K562 (cell line): ENCODE measurements around the gene DPEP1. TPM values are rescaled to one million over a fixed set of nuclear protein-coding genes. Genes with fewer than 3 reads are reported as not detected.
A peak's percentile ranks its signal among the peaks of the same experiment; 100 is the strongest.

ENCODE experiments used
- ATAC-seq: fragments of 200-7000 bp; cut with Tn5 transposase; 3 replicates; pipeline ENCODE4 v1.9.1; 2020; ENCODE audit warnings: moderate library complexity
- BruUV-seq: library from RNA; stranded (reverse); fragments of 400-500 nt; replicated peaks from 2 replicates; lab custom pipeline; 2021; lab: Mats Ljungman, UMichigan
- CTCF ChIA-PET: fragments of 300-600 bp; formaldehyde crosslinking; extraction: SDS; loops from one replicate; lab custom pipeline; 2021; ENCODE audit warnings: low intra/inter-chr PET ratio; lab: Yijun Ruan, JAX
- POLR2A ChIA-PET: fragments of 300-600, 350-650 bp; sonication (Branson Sonifier 250); formaldehyde crosslinking; extraction: SDS; loops from one replicate; lab custom pipeline; 2021; ENCODE audit warnings: antibody characterized with exemption, inconsistent platforms; lab: Yijun Ruan, JAX
- DNase-seq, 4 experiments: peaks; one replicate each; pipeline versions ENCODE4 v3.0.0 to v3.0.0-alpha.2; 2011 to 2018; ENCODE audit warnings: low spot score in 3 of 4, mixed read lengths in 3 of 4; ENCODE audit errors: extremely low read depth in 1 of 4
- FAIRE-seq: peaks from 2 replicates; lab custom pipeline; 2011; peaks lifted over from hg19 to GRCh38; lab: Jason Lieb, UNC
- H2AFZ ChIP-seq: 2 replicates; pipeline ENCODE4 v1.6.0; 2011; ENCODE audit warnings: low read depth, low read length, control low read depth, inconsistent platforms
- H3K27ac ChIP-seq: fragments of 200-600 bp; 3 replicates; pipeline ENCODE4 v1.8.0; 2011; ENCODE audit warnings: low read depth, mild to moderate bottlenecking, control low read depth, inconsistent platforms, low read length, moderate library complexity, mixed read lengths; ENCODE audit errors: extremely low read depth
- H3K27me3 ChIP-seq, 2 experiments: fragments of 300-600 bp in 1 of 2; 2 replicates in 1 of 2; 3 replicates in 1 of 2; pipeline versions ENCODE4 v1.6.0 to v1.8.0; 2011; ENCODE audit warnings: inconsistent platforms in 2 of 2, low read length in 2 of 2, mild to moderate bottlenecking in 1 of 2, mixed read lengths in 1 of 2, moderate library complexity in 1 of 2; ENCODE audit not compliant: control insufficient read depth in 2 of 2, insufficient read depth in 2 of 2
- H3K36me3 ChIP-seq: fragments of 300-600 bp; 3 replicates; pipeline ENCODE4 v1.8.0; 2011; ENCODE audit warnings: mild to moderate bottlenecking, low read length, inconsistent platforms; ENCODE audit not compliant: control insufficient read depth, insufficient read depth
- H3K4me1 ChIP-seq, 2 experiments: fragments of 200-600 bp in 1 of 2; replicated peaks in 1 of 2; 2 replicates in 1 of 2; 3 replicates in 1 of 2; pipeline versions ENCODE4 v1.5.1 to v1.8.0; 2011; ENCODE audit warnings: inconsistent platforms in 2 of 2, low read length in 2 of 2, mild to moderate bottlenecking in 1 of 2, mixed read lengths in 1 of 2, moderate library complexity in 1 of 2; ENCODE audit not compliant: control insufficient read depth in 2 of 2, insufficient read depth in 2 of 2
- H3K4me2 ChIP-seq: 2 replicates; pipeline ENCODE4 v1.6.1; 2011; ENCODE audit warnings: low read length, control low read depth, inconsistent platforms, mixed read lengths; ENCODE audit not compliant: insufficient read depth
- H3K4me3 ChIP-seq: fragments of 200-600 bp; sonication (generic), shearing (Covaris generic); 2 replicates; pipeline ENCODE4 v1.5.1; 2016; ENCODE audit warnings: control low read depth, inconsistent platforms
- H3K79me2 ChIP-seq: fragments of 200-600 bp; 3 replicates; pipeline ENCODE4 v1.8.0; 2011; ENCODE audit warnings: low read length, inconsistent platforms; ENCODE audit not compliant: control insufficient read depth, insufficient read depth
- H3K9ac ChIP-seq, 2 experiments: 2 replicates each; pipeline versions ENCODE4 v1.6.0 to v1.6.1; 2011; ENCODE audit warnings: low read depth in 2 of 2, low read length in 2 of 2, control low read depth in 1 of 2, inconsistent platforms in 1 of 2, mild to moderate bottlenecking in 1 of 2, mixed read lengths in 1 of 2; ENCODE audit not compliant: insufficient read depth in 1 of 2
- H3K9me1 ChIP-seq: one replicate; pipeline ENCODE4 v1.6.0; 2011; ENCODE audit warnings: inconsistent platforms, mild to moderate bottlenecking, low read length, moderate library complexity; ENCODE audit not compliant: control insufficient read depth, insufficient read depth
- H3K9me3 ChIP-seq: replicated peaks from 2 replicates; pipeline ENCODE4 v1.5.1; 2011; ENCODE audit warnings: low read depth, low read length, inconsistent platforms; ENCODE audit not compliant: control insufficient read depth, insufficient read depth
- H4K20me1 ChIP-seq: replicated peaks from 2 replicates; pipeline ENCODE4 v1.6.1; 2011; ENCODE audit warnings: low read length, inconsistent platforms, mixed read lengths; ENCODE audit not compliant: control insufficient read depth, insufficient read depth
- ILK ChIP-seq: fragments of 450-650 bp; IDR thresholded peaks from 2 replicates; pipeline ENCODE4 v1.6.1; 2016; ENCODE audit warnings: missing genetic modification characterization, low read depth, mild to moderate bottlenecking, missing compliant biosample characterization, moderate library complexity, borderline replicate concordance
- NR2C1 ChIP-seq, 2 experiments: fragments of 450-650 bp; IDR thresholded peaks; 2 replicates each; pipeline ENCODE4 v1.6.1; 2017; ENCODE audit warnings: mild to moderate bottlenecking in 2 of 2, antibody characterized with exemption in 1 of 2, inconsistent platforms in 1 of 2, missing compliant biosample characterization in 1 of 2, missing genetic modification characterization in 1 of 2
- ZBTB7A ChIP-seq: IDR thresholded peaks from 2 replicates; pipeline ENCODE4 v1.6.1; 2011; ENCODE audit warnings: low read depth, mild to moderate bottlenecking, low read length, moderate library complexity, borderline replicate concordance; ENCODE audit not compliant: control insufficient read depth
- WGBS: fragments of 100-300 bp; shearing (Covaris generic); methylation state at CpG from one replicate; pipeline ENCODE4 v1.1.6; 2016; ENCODE audit warnings: low coverage, mixed read lengths; ENCODE audit not compliant: insufficient coverage; ENCODE audit errors: missing lambda C conversion rate; 5-methylcytosine and 5-hydroxymethylcytosine counted together
- in situ Hi-C: fragments of 300-500 bp; cut with MboI; formaldehyde crosslinking; loops from 4 replicates; pipeline ENCODE4 v1.15.0; 2018; ENCODE audit warnings: inconsistent platforms, mixed read lengths
- intact Hi-C: fragments of 100-400 bp; cut with micrococcal nuclease; formaldehyde crosslinking; loops from 2 replicates; pipeline ENCODE4 v1.14.2; 2022
- polyA plus RNA-seq, 8 experiments: library from polyadenylated mRNA; depleted of rRNA in 4 of 8; stranded (reverse) in 5 of 8; unstranded in 3 of 8; fragments of >200 nt; fragmentation: Nextera tagmentation in 2 of 8; fragmentation: Illumina TruSeq in 1 of 8; extraction: Ambion mirVana in 2 of 8; extraction: Trizol in 1 of 8; gene quantifications; 2 replicates each; pipeline versions ENCODE4 v1.2.1 to v1.2.3, GENCODE V29; 2011 to 2014; ENCODE audit warnings: inconsistent platforms in 1 of 8, missing spikeins in 1 of 8
- total RNA-seq, 7 experiments: library from RNA; depleted of rRNA in 6 of 7; stranded (reverse); fragments of >200 nt in 6 of 7; fragmentation: Illumina TruSeq in 2 of 7; extraction: Trizol in 2 of 7; gene quantifications; 2 replicates each; pipeline versions ENCODE4 v1.2.1 to v1.2.3, GENCODE V29; 2011 to 2021; ENCODE audit warnings: low replicate concordance in 1 of 7
- TF ChIP-seq, protein P1 (sequence below): fragments of 200-400 bp; formaldehyde crosslinking; IDR thresholded peaks from 2 replicates; pipeline ENCODE4 v1.6.1; 2017; ENCODE audit warnings: mild to moderate bottlenecking, low read depth, low read length, moderate library complexity

DPEP1 gene
- total and polyA plus RNA-seq, 9 of the 15 experiments (the other 6 are each of a cell fraction or from before 2014, with no cell fraction given) = 0.14 to 0.31 (median 0.20) TPM; not detected in 6

DNA sequence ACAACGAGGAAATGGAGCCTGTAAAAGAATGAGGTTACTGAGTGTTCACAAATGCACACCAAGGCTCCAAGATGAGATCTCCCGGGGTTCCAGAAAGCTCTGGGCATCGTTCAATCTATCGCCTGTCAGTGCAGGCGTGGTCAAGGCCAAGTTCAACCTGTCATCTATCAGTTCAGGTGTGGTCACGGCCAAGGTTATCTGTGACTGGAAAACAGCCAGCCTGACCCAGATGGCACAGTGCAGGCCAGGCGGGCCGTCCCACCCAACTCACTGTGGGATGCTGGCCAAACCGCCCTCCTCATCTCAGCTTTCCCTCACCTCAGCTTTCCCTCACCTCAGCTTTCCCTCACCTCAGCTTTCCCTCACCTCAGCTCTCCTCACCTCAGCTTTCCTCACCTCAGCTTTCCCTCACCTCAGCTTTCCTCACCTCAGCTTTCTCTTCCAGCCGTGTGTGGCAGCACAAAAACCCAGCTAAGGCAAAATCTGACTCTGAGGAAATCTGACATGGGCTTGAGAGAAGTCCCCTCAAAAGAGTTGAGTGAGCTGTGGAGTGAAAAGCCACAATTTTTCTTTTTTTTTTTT, 41.7 kb downstream of the DPEP1 start (continued):
- TF ChIP-seq ILK (tag) = no peak

GRCh38 chr16:89656435-89657121, 43.1 kb downstream of the DPEP1 start:
- Histone ChIP-seq H3K27ac (peak overlapping the region; percentile 82; the same call in 2 of the 3 replicates), H3K9me3 (no peaks in the 10 kb centered on the region; the same call in 1 of the 2 replicates), H3K9me1 (peaks cover 7% of the 10 kb centered on the region), H3K9ac (peak overlapping the region; percentile 86 to 99; a peak in 3 of 4 replicates), H3K79me2 (peaks cover 74% of the 10 kb centered on the region), H3K4me2 (peak overlapping the region; percentile 87), H4K20me1 (peaks cover 4% of the 10 kb centered on the region; the same call in 1 of the 2 replicates), H3K36me3 (peaks cover 42% of the 10 kb centered on the region), H3K4me1 (peaks cover 4 to 51% of the 10 kb centered on the region in 2 experiments; a peak in 3 of 5 replicates), H3K27me3 (no peaks in the 10 kb centered on the region), H3K4me3 (peak overlapping the region; percentile 70), H2AFZ (no peak overlapping the region)
- intact Hi-C loops = no loop called here
- ATAC-seq = no peak
- DNase-seq = no peak
- ChIA-PET POLR2A (interaction anchor here (0.6 to 1.8 kb wide), 3 partner anchors 8 to 882 kb away, joined by 3 to 6 read pairs (median 5); no protein-coding TSS in a partner anchor), CTCF (no interaction called here)
- WGBS = 54% methylated on average over 19 of the region's 32 CpGs
- in situ Hi-C loops = no loop called here
- TF ChIP-seq, protein P1, sequence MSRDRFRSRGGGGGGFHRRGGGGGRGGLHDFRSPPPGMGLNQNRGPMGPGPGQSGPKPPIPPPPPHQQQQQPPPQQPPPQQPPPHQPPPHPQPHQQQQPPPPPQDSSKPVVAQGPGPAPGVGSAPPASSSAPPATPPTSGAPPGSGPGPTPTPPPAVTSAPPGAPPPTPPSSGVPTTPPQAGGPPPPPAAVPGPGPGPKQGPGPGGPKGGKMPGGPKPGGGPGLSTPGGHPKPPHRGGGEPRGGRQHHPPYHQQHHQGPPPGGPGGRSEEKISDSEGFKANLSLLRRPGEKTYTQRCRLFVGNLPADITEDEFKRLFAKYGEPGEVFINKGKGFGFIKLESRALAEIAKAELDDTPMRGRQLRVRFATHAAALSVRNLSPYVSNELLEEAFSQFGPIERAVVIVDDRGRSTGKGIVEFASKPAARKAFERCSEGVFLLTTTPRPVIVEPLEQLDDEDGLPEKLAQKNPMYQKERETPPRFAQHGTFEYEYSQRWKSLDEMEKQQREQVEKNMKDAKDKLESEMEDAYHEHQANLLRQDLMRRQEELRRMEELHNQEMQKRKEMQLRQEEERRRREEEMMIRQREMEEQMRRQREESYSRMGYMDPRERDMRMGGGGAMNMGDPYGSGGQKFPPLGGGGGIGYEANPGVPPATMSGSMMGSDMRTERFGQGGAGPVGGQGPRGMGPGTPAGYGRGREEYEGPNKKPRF = no peak
- TF ChIP-seq ZBTB7A = peak; percentile 14; the same call in 1 of the 2 replicates
- 0 out of 2 replicates have a peak, but pooled peaks have one; percentile 27 for TF ChIP-seq NR2C1 (IDR thresholded peaks at IDR 0.05)
- no peak for TF ChIP-seq NR2C1 (tag; IDR thresholded peaks at IDR 0.05)
- TSS peak; percentile 43 for BruUV-seq
- no peak for FAIRE-seq
